ENCODE measurements around the gene OR52M1.

DNA sequence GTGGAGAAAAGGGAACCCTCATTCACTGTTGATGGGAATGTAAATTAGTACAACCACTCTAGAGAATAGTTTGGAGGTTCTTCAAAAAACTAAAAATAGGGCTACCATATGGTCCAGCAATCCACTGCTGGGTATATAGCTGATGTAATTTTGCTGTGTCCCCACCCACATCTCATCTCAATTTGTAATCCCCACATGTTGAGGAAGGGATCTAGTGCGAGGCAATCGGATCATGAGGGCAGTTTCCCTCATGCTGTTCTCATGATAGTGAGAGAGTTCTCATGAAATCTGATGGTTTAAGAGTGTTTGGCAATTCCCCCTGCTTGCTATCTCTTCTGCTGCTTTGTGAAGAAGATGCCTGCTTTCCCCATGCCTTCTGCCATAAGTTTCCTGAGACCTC, 17.1 kb upstream of the OR52M1 start:
- TF ChIP-seq, protein P1, sequence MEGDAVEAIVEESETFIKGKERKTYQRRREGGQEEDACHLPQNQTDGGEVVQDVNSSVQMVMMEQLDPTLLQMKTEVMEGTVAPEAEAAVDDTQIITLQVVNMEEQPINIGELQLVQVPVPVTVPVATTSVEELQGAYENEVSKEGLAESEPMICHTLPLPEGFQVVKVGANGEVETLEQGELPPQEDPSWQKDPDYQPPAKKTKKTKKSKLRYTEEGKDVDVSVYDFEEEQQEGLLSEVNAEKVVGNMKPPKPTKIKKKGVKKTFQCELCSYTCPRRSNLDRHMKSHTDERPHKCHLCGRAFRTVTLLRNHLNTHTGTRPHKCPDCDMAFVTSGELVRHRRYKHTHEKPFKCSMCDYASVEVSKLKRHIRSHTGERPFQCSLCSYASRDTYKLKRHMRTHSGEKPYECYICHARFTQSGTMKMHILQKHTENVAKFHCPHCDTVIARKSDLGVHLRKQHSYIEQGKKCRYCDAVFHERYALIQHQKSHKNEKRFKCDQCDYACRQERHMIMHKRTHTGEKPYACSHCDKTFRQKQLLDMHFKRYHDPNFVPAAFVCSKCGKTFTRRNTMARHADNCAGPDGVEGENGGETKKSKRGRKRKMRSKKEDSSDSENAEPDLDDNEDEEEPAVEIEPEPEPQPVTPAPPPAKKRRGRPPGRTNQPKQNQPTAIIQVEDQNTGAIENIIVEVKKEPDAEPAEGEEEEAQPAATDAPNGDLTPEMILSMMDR (IDR thresholded peaks at IDR 0.05): no peak
- no peak for TF ChIP-seq POLR2A (IDR thresholded peaks at IDR 0.05)
- no peak for TF ChIP-seq POLR2AphosphoS5 (IDR thresholded peaks at IDR 0.05)
- TF ChIP-seq EP300 (IDR thresholded peaks at IDR 0.05): no peak

All from upper lobe of left lung (tissue), 4 donors.